Left ventricle myocardium inferior (tissue), 1 donor: ENCODE data around the gene DISP3. TPM values are rescaled to one million over a fixed set of nuclear protein-coding genes. Genes with fewer than 3 reads are reported as not detected.

ENCODE experiments used
- DNase-seq: peaks from one replicate; pipeline ENCODE4 v3.0.0-alpha.2; 2020
- H3K27ac ChIP-seq: fragments of 200-600 bp; replicated peaks from 2 replicates; pipeline ENCODE4 v1.8.0; 2021
- H3K27me3 ChIP-seq: fragments of 200-600 bp; 2 replicates; pipeline ENCODE4 v1.8.0; 2021; ENCODE audit warnings: low read depth
- H3K36me3 ChIP-seq: fragments of 200-600 bp; 2 replicates; pipeline ENCODE4 v1.8.0; 2021
- H3K4me1 ChIP-seq: fragments of 200-600 bp; 2 replicates; pipeline ENCODE4 v1.8.0; 2021
- H3K4me3 ChIP-seq: fragments of 200-600 bp; 2 replicates; pipeline ENCODE4 v1.8.0; 2021; ENCODE audit warnings: mild to moderate bottlenecking, moderate library complexity
- H3K9me3 ChIP-seq: fragments of 200-600 bp; replicated peaks from 2 replicates; pipeline ENCODE4 v1.8.0; 2021
- intact Hi-C: fragments of 100-400 bp; cut with micrococcal nuclease; formaldehyde crosslinking; loops from one replicate; pipeline ENCODE4 v1.11.0; 2022
- total RNA-seq: library from RNA; stranded (reverse); fragmentation: NEBNext Ultra II Directional; extraction: Animal tissue kit (Norgen Biotek cat#: 25700); gene quantifications from one replicate; pipeline ENCODE4 v1.2.1, GENCODE V29; 2021
- TF ChIP-seq, protein P1 (sequence below): fragments of 200-600 bp; IDR thresholded peaks from 2 replicates; pipeline ENCODE4 v1.8.0; 2021; ENCODE audit warnings: antibody characterized with exemption, mild to moderate bottlenecking, borderline replicate concordance
- donor health status: DM: no; HTN: yes; CAD: no; lungs with severe emphysema.

Gene DISP3
- total RNA-seq, 1 donor from 2014 or later, result not detected

DNA sequence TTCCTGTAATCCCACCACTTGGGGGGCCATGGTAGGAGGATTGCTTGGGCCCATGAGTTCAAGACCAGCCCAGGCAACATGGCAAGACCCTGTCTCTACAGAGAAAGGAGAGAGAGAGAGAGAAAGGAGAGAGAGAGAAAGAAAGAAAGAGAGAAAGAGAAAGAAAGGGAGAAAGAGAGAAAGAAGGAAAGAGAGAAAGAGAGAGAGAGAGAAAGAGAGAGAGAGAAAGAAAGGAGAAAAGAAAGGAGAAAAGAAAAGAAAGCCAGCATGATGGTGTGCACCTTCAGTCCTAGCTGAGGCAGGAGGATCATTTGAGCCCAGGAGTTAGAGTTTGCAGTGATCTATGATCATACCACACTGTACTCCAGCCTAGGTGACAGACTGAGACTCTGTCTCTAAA lies 82.8 kb downstream of the DISP3 start:
- Histone ChIP-seq H3K9me3 (no peaks in the 10 kb centered on the region), H3K4me3 (no peak overlapping the region), H3K27ac (no peak overlapping the region), H3K4me1 (no peaks in the 10 kb centered on the region), H3K27me3 (peaks cover 94% of the 10 kb centered on the region), H3K36me3 (no peaks in the 10 kb centered on the region)
- TF ChIP-seq, protein P1, sequence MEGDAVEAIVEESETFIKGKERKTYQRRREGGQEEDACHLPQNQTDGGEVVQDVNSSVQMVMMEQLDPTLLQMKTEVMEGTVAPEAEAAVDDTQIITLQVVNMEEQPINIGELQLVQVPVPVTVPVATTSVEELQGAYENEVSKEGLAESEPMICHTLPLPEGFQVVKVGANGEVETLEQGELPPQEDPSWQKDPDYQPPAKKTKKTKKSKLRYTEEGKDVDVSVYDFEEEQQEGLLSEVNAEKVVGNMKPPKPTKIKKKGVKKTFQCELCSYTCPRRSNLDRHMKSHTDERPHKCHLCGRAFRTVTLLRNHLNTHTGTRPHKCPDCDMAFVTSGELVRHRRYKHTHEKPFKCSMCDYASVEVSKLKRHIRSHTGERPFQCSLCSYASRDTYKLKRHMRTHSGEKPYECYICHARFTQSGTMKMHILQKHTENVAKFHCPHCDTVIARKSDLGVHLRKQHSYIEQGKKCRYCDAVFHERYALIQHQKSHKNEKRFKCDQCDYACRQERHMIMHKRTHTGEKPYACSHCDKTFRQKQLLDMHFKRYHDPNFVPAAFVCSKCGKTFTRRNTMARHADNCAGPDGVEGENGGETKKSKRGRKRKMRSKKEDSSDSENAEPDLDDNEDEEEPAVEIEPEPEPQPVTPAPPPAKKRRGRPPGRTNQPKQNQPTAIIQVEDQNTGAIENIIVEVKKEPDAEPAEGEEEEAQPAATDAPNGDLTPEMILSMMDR, result no peak
- intact Hi-C loops, result no loop called here
- no peak for DNase-seq

DNA sequence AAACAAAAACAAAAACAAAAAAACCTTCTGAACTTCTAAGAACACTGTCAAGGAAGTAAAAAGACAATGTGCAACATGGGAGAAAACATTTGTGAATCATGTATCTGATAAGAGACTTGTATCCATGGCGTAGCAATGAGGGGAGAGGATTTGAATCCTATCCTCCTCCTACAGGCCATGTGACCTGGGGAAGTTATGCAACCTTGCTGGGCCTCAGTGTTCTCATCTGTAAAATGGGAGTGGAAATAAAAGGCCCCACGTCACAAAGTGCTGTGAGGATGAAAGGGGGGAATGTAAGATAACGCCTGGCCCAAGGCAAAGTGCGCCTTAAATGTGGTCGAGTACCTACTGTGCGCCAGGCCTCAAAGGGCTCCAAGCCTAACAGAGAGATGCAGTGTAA lies 83.7 kb downstream of the DISP3 start:
- H3K36me3 ChIP-seq, result no peaks in the 10 kb centered on the region
- no peaks in the 10 kb centered on the region for H3K9me3 ChIP-seq
- TF ChIP-seq, protein P1, result no peak
- no peak overlapping the region for H3K27ac ChIP-seq
- H3K4me3 ChIP-seq, result no peak overlapping the region
- no peak for DNase-seq
- H3K27me3 ChIP-seq, result peaks cover 94% of the 10 kb centered on the region
- intact Hi-C loops, result no loop called here
- H3K4me1 ChIP-seq, result no peaks in the 10 kb centered on the region

DNA sequence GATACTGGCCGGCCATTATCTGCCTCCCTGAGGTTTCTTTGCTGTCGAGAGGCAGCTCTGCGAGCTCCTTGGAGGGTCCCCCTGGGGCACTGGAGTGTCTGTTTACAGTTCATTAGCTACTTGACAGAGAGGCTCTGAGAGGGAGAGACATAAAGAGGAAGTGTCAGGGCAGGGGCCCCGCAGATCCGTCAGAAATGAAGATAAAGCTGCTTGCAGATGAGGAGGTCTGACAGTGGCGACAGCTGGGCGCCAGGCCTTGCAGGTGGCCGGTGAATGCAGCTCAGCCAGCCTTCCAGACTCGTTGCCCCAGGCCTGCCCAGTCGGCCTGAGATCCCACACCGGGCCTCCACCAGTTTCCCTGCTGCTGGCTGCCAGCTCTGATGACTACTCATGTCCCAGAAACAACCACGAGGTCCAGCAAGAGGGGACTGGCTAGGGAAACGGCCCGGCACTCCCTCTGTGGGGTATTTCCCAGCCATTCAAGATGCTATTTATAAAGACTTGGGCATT lies 84.7 kb downstream of the DISP3 start:
- no peaks in the 10 kb centered on the region for H3K36me3 ChIP-seq
- no peaks in the 10 kb centered on the region for H3K9me3 ChIP-seq
- no peak for DNase-seq
- intact Hi-C loops, result no loop called here
- no peak overlapping the region for H3K4me3 ChIP-seq
- H3K27ac ChIP-seq, result no peak overlapping the region
- no peaks in the 10 kb centered on the region for H3K4me1 ChIP-seq
- TF ChIP-seq, protein P1, result no peak
- peaks cover 93% of the 10 kb centered on the region for H3K27me3 ChIP-seq

DNA sequence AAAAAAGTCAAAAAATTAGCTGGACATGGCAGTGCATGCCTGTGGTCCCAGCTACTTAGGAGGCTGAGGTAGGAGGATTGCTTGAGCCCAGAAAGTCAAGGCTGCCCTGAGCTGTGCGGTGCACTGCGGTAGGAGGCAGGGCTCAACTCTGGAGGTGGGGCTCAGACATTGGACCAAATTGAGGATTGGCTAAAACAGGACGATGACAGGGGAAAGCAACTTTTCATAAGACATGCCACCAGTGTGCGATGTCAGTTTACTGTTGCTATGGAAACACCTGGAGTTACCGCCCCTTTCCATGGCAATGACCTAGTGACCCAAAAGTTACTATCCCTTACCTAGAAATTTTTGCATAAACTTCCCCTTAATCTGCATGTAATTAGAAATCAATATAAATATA lies 85.3 kb downstream of the DISP3 start:
- Histone ChIP-seq H3K27me3 (peaks cover 93% of the 10 kb centered on the region), H3K4me3 (no peak overlapping the region), H3K36me3 (no peaks in the 10 kb centered on the region), H3K9me3 (no peaks in the 10 kb centered on the region), H3K4me1 (no peaks in the 10 kb centered on the region), H3K27ac (no peak overlapping the region)
- TF ChIP-seq, protein P1, result no peak
- intact Hi-C loops, result no loop called here
- no peak for DNase-seq

DNA sequence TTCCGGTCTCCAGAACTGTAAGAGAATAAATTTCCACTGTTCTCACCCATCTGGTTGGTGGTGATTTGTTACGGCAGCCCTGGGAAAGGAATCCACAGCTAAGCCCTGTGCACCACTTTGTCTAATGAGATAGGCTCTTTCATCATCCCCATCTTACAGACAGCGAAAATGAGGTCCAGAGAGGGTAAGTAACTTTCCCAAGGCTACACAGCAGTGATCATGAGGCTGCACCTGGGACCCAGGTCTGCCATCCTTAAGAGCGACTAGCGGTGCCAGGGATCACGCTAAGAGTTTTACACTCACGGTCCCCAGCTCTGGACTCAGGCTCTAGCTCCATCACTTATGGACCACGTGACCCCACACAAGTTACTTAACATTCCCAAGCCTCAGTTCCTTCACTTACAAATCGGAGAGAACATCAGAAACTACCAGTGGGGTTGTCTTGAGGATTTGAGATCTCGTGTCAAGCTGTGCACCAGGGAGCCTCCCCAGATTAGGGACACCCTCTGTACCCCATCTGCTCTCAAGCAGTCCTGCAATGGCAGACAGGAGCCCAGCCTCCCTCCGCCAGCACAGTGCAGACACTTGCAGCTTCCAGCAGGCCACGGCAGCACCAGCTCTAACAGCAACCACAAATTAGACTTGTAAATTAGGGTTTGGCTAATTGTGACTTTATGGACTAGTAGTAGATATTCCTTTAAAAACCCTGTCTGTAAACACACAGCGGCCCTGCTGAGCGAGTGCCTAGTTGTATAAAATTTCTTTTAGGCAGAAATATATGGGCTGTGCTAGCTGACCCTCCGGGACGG lies 87.3 kb downstream of the DISP3 start:
- TF ChIP-seq, protein P1, result no peak
- Histone ChIP-seq H3K9me3 (no peaks in the 10 kb centered on the region), H3K4me3 (no peak overlapping the region), H3K36me3 (no peaks in the 10 kb centered on the region), H3K27ac (no peak overlapping the region), H3K27me3 (peaks cover 93% of the 10 kb centered on the region), H3K4me1 (peaks cover 1% of the 10 kb centered on the region)
- intact Hi-C loops, result no loop called here
- DNase-seq, result no peak
